HG03095 (cell line): ENCODE measurements around the gene EDC3.
"Not testable (repeated sequence)": the region's sequence is repeated elsewhere in the genome, so short reads cannot be mapped to it uniquely, and the experiment has no call there.

ENCODE experiments used
- ATAC-seq: cut with Tn5 transposase; IDR thresholded peaks from one replicate; pipeline ENCODE4 v1.9.1; 2021; ENCODE audit warnings: moderate library complexity; ENCODE audit not compliant: unreplicated experiment

The EDC3 gene

GRCh38 chr15:74653426-74654102 is 42.3 kb downstream of the EDC3 start:
- no peak for ATAC-seq

- no peak for ATAC-seq
Observed at GRCh38 chr15:74651242-74651741, 44.5 kb downstream of the EDC3 start.

- no peak for ATAC-seq
Observed at GRCh38 chr15:74648051-74648842, 47.6 kb downstream of the EDC3 start.

GRCh38 chr15:74646480-74646879 is 49.3 kb downstream of the EDC3 start:
- ATAC-seq, result no peak

GRCh38 chr15:74643665-74644204 is 52.1 kb downstream of the EDC3 start:
- ATAC-seq, result no peak

GRCh38 chr15:74642734-74643664 is 52.8 kb downstream of the EDC3 start:
- no peak for ATAC-seq

- no peak for ATAC-seq
Observed at GRCh38 chr15:74642348-74642733, 53.5 kb downstream of the EDC3 start.

GRCh38 chr15:74641151-74641550 is 54.7 kb downstream of the EDC3 start:
- ATAC-seq, result no peak

GRCh38 chr15:74636984-74637383 is 58.8 kb downstream of the EDC3 start:
- no peak for ATAC-seq

GRCh38 chr15:74635228-74635627 is 60.6 kb downstream of the EDC3 start:
- ATAC-seq, result no peak

GRCh38 chr15:74633781-74634180 is 62.0 kb downstream of the EDC3 start:
- no peak for ATAC-seq

- no peak for ATAC-seq
Observed at GRCh38 chr15:74632601-74633000, 63.2 kb downstream of the EDC3 start.

- ATAC-seq, result no peak
Observed at GRCh38 chr15:74631935-74632560, 63.8 kb downstream of the EDC3 start.

GRCh38 chr15:74631408-74631807 is 64.4 kb downstream of the EDC3 start:
- no peak for ATAC-seq

GRCh38 chr15:74631087-74631385 is 64.8 kb downstream of the EDC3 start:
- no peak for ATAC-seq

GRCh38 chr15:74630284-74631086 is 65.3 kb downstream of the EDC3 start:
- ATAC-seq, result no peak

GRCh38 chr15:74629696-74630095 is 66.1 kb downstream of the EDC3 start:
- not testable (repeated sequence) for ATAC-seq

- no peak for ATAC-seq
Observed at GRCh38 chr15:74628949-74629348, 66.9 kb downstream of the EDC3 start.

GRCh38 chr15:74628199-74628598 is 67.6 kb downstream of the EDC3 start:
- ATAC-seq, result no peak

- no peak for ATAC-seq
Observed at GRCh38 chr15:74627766-74628165, 68.1 kb downstream of the EDC3 start.
